ENCODE data around the gene METTL9. TPM values are rescaled to one million over a fixed set of nuclear protein-coding genes. Genes with fewer than 3 reads are reported as not detected.
"Not testable (repeated sequence)": the region's sequence is repeated elsewhere in the genome, so short reads cannot be mapped to it uniquely, and the experiment has no call there.

Gene METTL9
- total RNA-seq, 2 experiments from 2014 or later, result 86.6 to 93.4 TPM

DNA sequence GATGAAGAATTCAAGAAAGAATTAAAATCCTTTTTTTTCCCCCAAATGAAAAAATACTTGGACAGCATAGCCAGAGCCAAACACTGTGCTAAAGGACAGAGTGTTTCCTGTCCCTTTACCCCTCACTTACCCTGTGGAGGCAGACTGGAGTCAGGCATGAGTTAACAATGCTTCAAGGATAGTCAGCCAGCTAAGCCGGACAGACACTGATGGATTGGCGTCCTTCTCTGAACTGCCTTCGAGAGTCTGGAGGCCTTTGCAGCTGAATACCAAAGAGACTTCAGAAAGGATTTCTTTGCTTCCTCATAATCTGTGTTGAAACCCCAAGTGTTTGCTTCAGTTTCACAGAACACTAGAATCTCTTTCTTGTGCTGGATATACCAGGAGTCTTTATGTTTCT is 4.6 kb downstream of the METTL9 start:
- no peak for ATAC-seq
- H3K9me3 Mint-ChIP-seq (ENCODE audit: low read depth), result no peaks in the 10 kb centered on the region
- no peak overlapping the region for H3K27ac Mint-ChIP-seq
- H3K4me1 Mint-ChIP-seq, result peaks cover 68% of the 10 kb centered on the region
- CTCF ChIA-PET, result interaction anchor here (0.7 to 1.3 kb wide), 4 partner anchors 33 to 53 kb away, joined by 3 to 4 read pairs (median 3); no protein-coding TSS in a partner anchor
- DNase-seq, result no peak
- no peaks in the 10 kb centered on the region for H3K27me3 Mint-ChIP-seq
- peaks cover 5% of the 10 kb centered on the region for H3K36me3 Mint-ChIP-seq
- no peak overlapping the region for H3K4me3 Mint-ChIP-seq

DNA sequence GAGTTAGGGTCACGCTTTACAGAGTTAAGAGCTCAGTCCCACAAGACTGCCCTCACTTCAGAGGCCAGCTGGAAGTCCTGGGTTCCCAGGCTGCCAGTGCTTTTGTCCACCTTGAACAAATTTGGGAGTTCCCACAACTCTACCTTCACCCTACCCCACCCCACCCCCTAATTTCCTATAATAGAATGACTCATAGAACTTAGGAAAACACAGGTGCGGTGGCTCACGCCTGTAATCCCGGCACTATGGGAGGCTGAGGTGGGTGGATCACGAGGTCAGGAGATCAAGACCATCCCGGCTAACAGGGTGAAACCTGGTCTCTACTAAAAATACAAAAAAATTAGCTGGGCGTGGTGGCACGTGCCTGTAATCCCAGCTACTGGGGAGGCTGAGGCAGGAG is 6.5 kb downstream of the METTL9 start:
- not testable (repeated sequence) for DNase-seq; H3K27ac Mint-ChIP-seq; H3K9me3 Mint-ChIP-seq (ENCODE audit: low read depth); ATAC-seq; H3K27me3 Mint-ChIP-seq; H3K4me3 Mint-ChIP-seq; H3K36me3 Mint-ChIP-seq
- peaks cover 82% of the 10 kb centered on the region for H3K4me1 Mint-ChIP-seq
- CTCF ChIA-PET, result interaction anchor here (1.0 kb wide), 1 partner anchor 32 kb away, joined by 3 read pairs; no protein-coding TSS in a partner anchor

DNA sequence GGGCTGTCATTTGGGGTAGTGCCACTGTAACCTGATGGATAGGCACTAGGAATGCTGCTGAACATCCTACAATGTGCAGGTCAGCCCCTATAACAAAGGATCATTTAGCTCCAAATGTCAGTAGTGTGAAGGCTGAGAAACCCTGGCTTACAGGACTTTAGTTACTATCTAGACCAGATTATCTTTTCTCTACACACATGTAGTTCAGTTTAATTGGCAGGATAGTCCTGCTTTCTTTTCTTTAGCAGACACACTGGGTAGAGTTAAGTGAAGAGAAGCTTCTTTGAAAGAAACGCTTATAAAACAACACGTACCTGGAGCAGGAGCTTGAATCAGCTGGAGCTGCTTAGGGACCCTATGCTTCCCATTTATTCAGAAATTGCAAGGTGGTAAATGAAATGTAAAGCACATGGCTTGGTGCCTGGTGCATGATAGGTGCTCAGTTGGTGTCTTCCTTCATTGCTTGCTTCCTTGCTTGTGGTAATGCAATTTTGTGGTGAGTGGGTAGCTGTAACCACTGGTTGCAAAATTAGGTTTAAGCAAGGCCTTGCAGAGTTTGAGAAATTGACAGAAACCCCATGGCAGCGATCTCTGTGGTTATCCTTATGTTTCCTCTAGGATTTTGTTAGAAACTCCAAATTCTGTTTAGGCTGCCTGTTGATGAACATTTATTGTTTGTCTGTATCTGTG is 9.4 kb downstream of the METTL9 start:
- no peaks in the 10 kb centered on the region for H3K9me3 Mint-ChIP-seq (ENCODE audit: low read depth)
- peaks cover 78% of the 10 kb centered on the region for H3K4me1 Mint-ChIP-seq
- H3K27me3 Mint-ChIP-seq, result no peaks in the 10 kb centered on the region
- peak overlapping the region; percentile 23 for H3K4me3 Mint-ChIP-seq
- H3K36me3 Mint-ChIP-seq, result peaks cover 14% of the 10 kb centered on the region
- ATAC-seq, result peak; percentile 76
- H3K27ac Mint-ChIP-seq, result peak overlapping the region; percentile 63
- CTCF ChIA-PET, result interaction anchor here (1.0 to 2.2 kb wide), 8 partner anchors 8 to 48 kb away, joined by 3 to 7 read pairs (median 4); partner anchors contain the start of gene METTL9
- peak; percentile 81 for DNase-seq

DNA sequence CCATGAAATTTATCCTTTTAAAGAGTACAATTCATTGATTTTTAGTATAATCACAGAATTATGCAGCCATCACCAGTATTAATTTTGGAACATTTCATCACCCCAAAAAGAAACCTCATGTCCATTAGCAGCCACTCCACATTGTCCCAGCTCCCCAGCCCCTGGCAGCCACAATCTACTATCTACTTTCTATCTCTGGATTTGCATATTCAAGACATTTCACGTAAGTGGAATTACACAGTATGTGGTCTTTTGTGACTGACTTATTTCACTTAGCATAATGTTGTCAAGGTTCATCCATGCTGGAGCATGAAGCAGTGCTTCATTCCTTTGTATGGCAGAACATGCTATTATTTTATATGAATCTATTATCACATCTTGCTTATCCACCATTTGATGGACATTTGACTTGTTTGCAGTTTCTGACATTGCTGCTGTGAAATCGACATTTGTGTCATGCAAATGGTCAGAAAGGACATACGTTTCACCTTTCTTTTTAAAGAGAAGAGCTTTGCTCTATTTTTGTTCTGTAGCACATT is 10.7 kb downstream of the METTL9 start:
- Mint-ChIP-seq H3K4me1 (peaks cover 79% of the 10 kb centered on the region), H3K9me3 (ENCODE audit: low read depth) (no peaks in the 10 kb centered on the region), H3K36me3 (peaks cover 17% of the 10 kb centered on the region), H3K4me3 (no peak overlapping the region), H3K27ac (no peak overlapping the region), H3K27me3 (no peaks in the 10 kb centered on the region)
- ATAC-seq (no peak), DNase-seq (no peak)
- CTCF ChIA-PET, result interaction anchor here (0.9 to 2.2 kb wide), 3 partner anchors 11 to 32 kb away, joined by 3 to 7 read pairs (median 3); partner anchors contain the start of gene METTL9

DNA sequence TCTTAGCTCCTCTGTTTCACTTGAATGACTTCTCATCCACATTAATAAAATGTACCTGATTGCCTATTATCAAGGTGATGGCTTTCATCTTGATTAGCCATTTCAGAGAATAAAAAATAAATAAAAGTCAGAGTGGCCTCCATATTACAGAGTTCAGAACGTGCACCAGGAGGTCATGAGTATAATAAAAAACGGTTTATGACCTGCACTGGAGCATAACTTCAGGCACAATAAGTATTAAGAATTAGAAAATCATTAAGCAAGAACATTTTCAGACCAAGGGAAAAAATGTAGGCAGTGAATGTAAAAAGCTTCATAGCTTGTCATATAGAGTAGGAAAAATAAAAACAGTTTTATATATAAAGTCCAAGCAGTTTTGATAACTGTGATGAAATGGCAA is 11.4 kb downstream of the METTL9 start:
- Mint-ChIP-seq H3K27me3 (no peaks in the 10 kb centered on the region), H3K4me3 (no peak overlapping the region), H3K36me3 (peaks cover 17% of the 10 kb centered on the region), H3K4me1 (peaks cover 80% of the 10 kb centered on the region), H3K9me3 (ENCODE audit: low read depth) (no peaks in the 10 kb centered on the region), H3K27ac (no peak overlapping the region)
- CTCF ChIA-PET, result interaction anchor here (0.9 to 1.7 kb wide), 5 partner anchors 10 to 47 kb away, joined by 3 to 7 read pairs (median 3); no protein-coding TSS in a partner anchor
- ATAC-seq, result no peak
- no peak for DNase-seq

DNA sequence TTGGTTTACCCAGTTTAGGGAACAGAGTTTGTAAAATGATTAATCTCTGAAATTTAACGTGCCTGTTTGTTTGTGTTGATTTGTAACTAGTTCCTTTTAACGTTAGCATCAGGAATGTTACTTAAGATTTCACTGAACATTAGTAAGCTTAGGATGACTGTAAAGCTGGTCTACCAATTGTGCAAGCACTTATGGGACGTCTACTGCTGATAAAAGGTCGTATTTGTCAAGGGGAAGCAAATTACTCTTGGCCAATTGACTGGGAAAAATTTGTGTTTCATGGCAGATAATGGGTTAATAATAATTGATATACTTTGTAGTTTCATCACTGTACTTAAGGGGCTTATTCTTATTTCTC is 11.8 kb downstream of the METTL9 start:
- Mint-ChIP-seq H3K9me3 (ENCODE audit: low read depth) (no peaks in the 10 kb centered on the region), H3K27ac (no peak overlapping the region), H3K4me1 (peaks cover 81% of the 10 kb centered on the region), H3K27me3 (no peaks in the 10 kb centered on the region), H3K36me3 (peaks cover 18% of the 10 kb centered on the region), H3K4me3 (no peak overlapping the region)
- no peak for ATAC-seq
- CTCF ChIA-PET, result interaction anchor here (0.9 to 1.7 kb wide), 9 partner anchors 10 to 46 kb away, joined by 3 to 8 read pairs (median 4); no protein-coding TSS in a partner anchor
- no peak for DNase-seq

DNA sequence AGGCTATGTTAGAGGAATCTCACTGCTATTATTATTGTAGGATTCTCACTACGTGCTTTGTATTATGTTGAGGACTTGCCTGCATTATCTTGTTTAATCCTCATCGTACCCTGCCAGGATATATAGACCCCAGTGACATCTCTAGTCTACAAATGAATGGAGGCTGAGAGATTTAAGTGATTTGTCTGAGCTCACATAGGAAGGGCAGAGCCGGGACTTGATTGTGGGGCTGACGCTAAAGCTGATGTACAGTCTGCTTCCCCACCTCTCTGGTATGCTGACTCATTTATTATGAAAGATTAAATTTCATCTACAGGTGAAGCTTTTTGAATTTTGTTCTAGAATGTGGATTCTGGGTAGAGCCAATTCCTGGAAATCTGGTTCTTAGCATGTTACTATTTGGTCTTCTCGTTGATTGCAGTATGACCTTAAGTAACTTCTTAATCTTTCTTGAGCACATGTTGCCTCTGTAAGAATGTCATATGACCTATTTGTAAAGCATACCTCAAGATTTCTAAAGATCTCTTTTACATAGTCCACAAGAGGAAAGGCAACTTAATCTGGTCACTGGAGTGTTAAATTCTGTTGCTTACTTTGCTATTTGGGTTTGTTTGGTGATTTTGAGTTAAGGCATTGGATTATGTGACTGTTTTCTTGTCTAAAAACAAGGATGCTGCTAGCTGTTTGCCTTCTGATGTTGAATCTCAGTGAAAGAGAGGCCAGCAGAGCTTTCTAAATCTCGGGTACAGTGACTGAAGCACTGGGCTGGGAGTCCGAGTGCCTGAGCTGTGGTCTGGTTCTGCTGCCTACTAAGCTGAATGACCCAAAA is 12.4 kb downstream of the METTL9 start:
- Mint-ChIP-seq H3K4me3 (no peak overlapping the region), H3K9me3 (ENCODE audit: low read depth) (no peaks in the 10 kb centered on the region), H3K4me1 (peaks cover 87% of the 10 kb centered on the region), H3K27ac (peak overlapping the region; percentile 72), H3K27me3 (no peaks in the 10 kb centered on the region), H3K36me3 (peaks cover 20% of the 10 kb centered on the region)
- CTCF ChIA-PET, result interaction anchor here (0.9 to 1.7 kb wide), 8 partner anchors 10 to 46 kb away, joined by 3 to 8 read pairs (median 4); no protein-coding TSS in a partner anchor
- ATAC-seq (peak; percentile 48), DNase-seq (peak; percentile 45)

DNA sequence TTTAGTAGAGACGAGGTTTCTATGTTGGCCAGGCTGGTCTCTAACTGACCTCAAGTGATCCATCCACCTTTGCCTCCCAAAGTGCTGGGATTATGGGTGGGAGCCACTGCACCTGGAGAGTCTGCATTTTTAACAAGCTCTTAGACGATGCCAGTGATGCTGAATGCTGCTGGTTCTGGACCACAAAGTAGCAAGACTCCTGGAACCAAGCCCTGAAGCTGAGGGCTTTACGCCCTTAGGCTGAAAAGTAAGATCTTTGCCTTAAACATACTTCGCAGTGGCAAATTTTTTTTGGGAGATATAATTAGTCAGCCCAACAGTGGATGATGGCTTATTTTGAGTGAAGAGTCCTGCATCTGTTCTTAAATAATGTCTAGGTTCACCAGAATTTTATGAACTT is 14.0 kb downstream of the METTL9 start:
- Mint-ChIP-seq H3K36me3 (peaks cover 27% of the 10 kb centered on the region), H3K27me3 (no peaks in the 10 kb centered on the region), H3K4me1 (peaks cover 84% of the 10 kb centered on the region), H3K27ac (no peak overlapping the region), H3K4me3 (no peak overlapping the region), H3K9me3 (ENCODE audit: low read depth) (no peaks in the 10 kb centered on the region)
- no peak for ATAC-seq
- CTCF ChIA-PET, result no interaction called here
- no peak for DNase-seq

DNA sequence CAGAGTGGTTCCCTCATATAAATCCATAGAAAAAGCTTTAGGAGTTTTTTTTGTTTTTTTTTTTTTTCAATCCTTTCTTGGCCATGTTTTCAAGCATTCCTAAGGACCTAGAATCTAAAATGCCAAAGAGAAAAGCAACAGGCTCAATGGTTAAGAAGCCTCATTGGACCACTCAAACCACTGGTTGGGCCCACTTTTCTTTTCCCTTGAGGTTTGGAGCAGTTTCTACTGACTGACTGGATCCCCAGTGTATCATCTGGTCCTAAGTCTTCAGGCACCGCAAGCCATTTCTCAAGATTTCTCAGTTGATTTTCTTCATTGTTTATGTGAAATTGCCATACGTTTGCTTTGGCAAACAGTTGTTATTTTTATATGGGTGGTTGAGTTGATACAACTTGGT is 14.4 kb downstream of the METTL9 start:
- H3K27ac Mint-ChIP-seq, result no peak overlapping the region
- CTCF ChIA-PET, result no interaction called here

DNA sequence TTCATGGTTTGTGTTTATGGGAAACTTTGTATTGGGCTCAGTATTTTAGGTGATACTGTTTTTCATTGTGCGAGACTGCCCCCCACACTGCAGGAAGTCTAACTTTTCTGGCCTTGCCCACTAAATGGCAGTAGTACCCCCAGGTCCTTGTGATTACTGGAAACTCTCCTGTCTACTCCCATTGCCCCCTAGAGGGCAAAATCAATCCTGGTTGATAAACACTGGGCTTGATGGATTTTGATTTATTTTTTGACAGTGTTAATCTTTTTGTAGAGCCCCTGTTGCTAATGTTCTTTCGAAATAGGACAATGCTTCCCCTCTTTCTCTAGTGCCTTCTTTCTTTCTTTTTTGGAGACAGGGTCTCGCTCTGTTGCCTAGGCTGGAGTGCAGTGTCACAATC is 15.5 kb downstream of the METTL9 start:
- Mint-ChIP-seq H3K4me1 (peaks cover 80% of the 10 kb centered on the region), H3K9me3 (ENCODE audit: low read depth) (no peaks in the 10 kb centered on the region), H3K27me3 (no peaks in the 10 kb centered on the region), H3K36me3 (peaks cover 35% of the 10 kb centered on the region), H3K27ac (peak overlapping the region; percentile 34), H3K4me3 (no peak overlapping the region)
- ATAC-seq (no peak), DNase-seq (no peak)
- CTCF ChIA-PET, result interaction anchor here (0.9 kb wide), 1 partner anchor 30 kb away, joined by 4 read pairs; no protein-coding TSS in a partner anchor

More for the DNA sequence above, 14.4 kb downstream of the METTL9 start:
- no peaks in the 10 kb centered on the region for H3K27me3 Mint-ChIP-seq
- no peak for DNase-seq
- H3K4me1 Mint-ChIP-seq, result peaks cover 82% of the 10 kb centered on the region
- no peak for ATAC-seq
- peaks cover 28% of the 10 kb centered on the region for H3K36me3 Mint-ChIP-seq
- no peak overlapping the region for H3K4me3 Mint-ChIP-seq
- H3K9me3 Mint-ChIP-seq (ENCODE audit: low read depth), result no peaks in the 10 kb centered on the region

DNA sequence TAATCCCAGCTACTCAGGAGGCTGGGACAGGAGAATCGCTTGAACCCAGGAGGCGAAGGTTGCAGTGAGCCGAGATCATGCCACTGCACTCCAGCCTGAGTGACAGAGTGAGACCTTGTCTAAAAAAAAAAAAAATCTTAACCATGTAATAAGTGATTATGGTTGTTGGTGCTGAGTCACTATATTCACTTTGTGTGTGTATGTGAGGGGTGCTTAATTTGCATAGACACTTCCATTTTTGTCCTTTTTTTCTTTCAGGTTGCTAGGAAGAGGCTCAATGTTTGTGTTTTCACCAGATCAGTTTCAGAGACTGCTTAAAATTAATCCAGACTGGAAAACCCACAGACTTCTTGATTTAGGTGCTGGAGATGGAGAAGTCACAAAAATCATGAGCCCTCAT is 18.2 kb downstream of the METTL9 start:
- CTCF ChIA-PET, result interaction anchor here (0.9 to 1.5 kb wide), 2 partner anchors 9 to 17 kb away, joined by 3 to 5 read pairs; no protein-coding TSS in a partner anchor
- Mint-ChIP-seq H3K4me3 (no peak overlapping the region), H3K4me1 (peaks cover 77% of the 10 kb centered on the region), H3K36me3 (peaks cover 44% of the 10 kb centered on the region), H3K9me3 (ENCODE audit: low read depth) (no peaks in the 10 kb centered on the region), H3K27me3 (no peaks in the 10 kb centered on the region), H3K27ac (peak overlapping the region; percentile 54)
- DNase-seq (no peak), ATAC-seq (no peak)

DNA sequence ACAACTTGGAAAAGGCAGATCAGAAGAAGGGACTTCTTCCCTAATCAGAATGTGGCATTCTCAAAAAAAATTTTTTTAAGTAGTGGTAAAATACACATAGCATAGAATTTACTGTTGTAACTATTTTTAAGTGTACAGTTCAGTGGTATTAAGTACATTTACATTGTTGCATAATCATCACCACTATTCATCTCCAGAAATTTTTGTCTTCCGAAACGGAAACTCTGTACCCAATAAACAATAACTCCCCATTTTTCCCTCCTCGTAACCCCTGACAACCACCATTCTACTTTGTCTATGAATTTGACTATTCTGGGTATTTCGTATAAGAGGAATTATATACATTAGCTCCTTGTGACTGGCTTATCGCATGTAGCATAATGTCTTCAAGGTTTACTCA is 18.9 kb downstream of the METTL9 start:
- H3K4me1 Mint-ChIP-seq, result peaks cover 76% of the 10 kb centered on the region
- peaks cover 44% of the 10 kb centered on the region for H3K36me3 Mint-ChIP-seq

More for the DNA sequence above, 18.9 kb downstream of the METTL9 start:
- Mint-ChIP-seq H3K27me3 (no peaks in the 10 kb centered on the region), H3K4me3 (no peak overlapping the region), H3K9me3 (ENCODE audit: low read depth) (no peaks in the 10 kb centered on the region), H3K27ac (no peak overlapping the region)
- ATAC-seq, result no peak
- CTCF ChIA-PET, result interaction anchor here (0.9 to 1.5 kb wide), 2 partner anchors 9 to 18 kb away, joined by 3 to 5 read pairs; no protein-coding TSS in a partner anchor
- DNase-seq, result no peak

Data from activated CD8-positive, alpha-beta memory T cell treated with anti-CD3 and anti-CD28 coated beads, Interleukin-2, amount 10 ng/mL, durations not matched to agents 7 days and 5 days (primary cell).